ENCODE measurements around the gene DDX50.
"Not testable (repeated sequence)": the region's sequence is repeated elsewhere in the genome, so short reads cannot be mapped to it uniquely, and the experiment has no call there.

The DDX50 gene, protein sequence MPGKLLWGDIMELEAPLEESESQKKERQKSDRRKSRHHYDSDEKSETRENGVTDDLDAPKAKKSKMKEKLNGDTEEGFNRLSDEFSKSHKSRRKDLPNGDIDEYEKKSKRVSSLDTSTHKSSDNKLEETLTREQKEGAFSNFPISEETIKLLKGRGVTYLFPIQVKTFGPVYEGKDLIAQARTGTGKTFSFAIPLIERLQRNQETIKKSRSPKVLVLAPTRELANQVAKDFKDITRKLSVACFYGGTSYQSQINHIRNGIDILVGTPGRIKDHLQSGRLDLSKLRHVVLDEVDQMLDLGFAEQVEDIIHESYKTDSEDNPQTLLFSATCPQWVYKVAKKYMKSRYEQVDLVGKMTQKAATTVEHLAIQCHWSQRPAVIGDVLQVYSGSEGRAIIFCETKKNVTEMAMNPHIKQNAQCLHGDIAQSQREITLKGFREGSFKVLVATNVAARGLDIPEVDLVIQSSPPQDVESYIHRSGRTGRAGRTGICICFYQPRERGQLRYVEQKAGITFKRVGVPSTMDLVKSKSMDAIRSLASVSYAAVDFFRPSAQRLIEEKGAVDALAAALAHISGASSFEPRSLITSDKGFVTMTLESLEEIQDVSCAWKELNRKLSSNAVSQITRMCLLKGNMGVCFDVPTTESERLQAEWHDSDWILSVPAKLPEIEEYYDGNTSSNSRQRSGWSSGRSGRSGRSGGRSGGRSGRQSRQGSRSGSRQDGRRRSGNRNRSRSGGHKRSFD

DNA sequence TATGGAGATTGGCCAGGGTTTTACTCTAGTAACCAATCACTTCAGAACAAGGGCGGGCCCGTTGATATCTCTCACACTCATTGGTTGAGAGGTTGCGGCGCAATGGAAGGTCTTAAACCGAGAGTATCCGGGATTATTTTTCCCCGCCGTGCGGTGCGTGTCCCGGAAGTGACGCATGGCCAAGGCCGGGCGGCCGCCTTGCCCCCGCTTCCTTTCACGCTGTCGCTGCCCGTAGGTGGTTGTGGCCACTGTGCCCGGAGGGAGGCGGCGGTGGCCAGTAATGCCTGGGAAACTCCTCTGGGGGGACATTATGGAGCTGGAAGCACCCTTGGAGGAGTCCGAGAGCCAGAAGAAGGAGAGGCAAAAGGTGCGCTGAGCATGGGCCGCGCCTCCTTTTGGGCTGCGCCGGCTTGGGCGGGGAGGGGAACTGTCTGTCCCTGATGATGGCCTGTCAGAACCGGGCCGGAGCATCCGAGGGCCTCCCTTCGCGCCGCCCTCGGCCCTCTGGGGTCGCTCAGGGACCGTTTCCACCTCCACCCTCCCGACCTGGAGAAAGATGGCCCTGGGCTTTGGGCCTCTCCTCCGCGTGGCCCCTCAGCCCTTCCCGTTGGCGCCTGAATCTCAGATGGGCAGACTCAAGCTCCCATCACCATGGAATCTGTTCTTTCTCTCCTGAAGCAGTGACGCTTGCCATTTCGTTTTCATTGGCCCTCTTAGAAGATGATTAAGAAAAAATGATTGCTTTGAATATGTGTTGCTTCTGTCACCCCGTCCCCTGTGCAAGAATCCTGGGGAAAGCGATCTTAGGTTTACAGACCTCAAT lies at the start of gene DDX50:
Gene DDX50 (plus strand): TSS at position 211 of the 823 bp plus-strand sequence. CDS start 70 bp downstream, at position 281.
- peak; percentile 92 to 94 for DNase-seq (ENCODE audit: low read depth in 2 of 2)

DNA sequence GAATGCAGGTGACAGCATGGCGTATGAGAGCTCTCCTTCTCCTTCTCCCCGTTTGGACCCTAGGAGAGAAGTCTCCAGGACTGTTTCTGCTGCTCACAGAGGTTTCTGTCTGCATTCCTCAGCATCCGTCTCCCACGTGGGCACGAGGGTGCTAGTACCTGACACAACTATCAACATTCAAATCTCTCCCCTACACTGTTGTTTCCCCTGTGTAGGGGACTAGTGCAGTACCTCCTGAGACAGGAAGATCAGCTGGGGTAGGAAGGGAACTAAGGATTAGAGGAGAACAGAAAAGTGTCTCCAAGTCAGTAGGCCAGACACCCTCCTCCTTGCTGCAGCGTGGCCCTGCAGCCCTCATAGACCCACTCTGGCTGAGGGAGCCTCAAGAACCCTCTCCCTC lies 44.8 kb upstream of the DDX50 start:
- no peak for DNase-seq (ENCODE audit: low read depth in 2 of 2)

- no peak for DNase-seq (ENCODE audit: low read depth in 2 of 2)
These were observed 44.1 kb upstream of the DDX50 start for GRCh38 chr10:68857005-68857404.

- DNase-seq (ENCODE audit: low read depth in 2 of 2), result no peak
These were observed 39.9 kb upstream of the DDX50 start for GRCh38 chr10:68861253-68861652.

DNA sequence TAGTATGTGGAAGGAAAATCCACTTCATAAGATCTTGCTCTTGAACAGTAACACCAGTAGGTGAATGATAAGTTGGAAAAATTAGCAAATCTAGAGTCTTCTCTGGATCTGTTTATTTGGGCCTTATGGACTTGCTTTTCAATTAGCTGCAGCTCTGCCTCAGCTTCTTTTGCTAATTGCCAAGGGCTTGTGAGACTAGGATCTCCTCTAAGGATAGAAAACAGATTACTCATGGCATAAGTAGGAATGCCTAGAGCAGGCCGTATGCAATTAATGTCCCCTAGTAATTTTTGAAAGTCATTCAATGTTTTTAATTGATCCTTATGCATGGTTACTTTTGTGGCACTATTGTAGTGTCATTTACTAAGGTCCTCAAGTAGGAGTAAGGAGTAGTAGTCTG lies 36.5 kb upstream of the DDX50 start:
- DNase-seq (ENCODE audit: low read depth in 2 of 2), result no peak

DNA sequence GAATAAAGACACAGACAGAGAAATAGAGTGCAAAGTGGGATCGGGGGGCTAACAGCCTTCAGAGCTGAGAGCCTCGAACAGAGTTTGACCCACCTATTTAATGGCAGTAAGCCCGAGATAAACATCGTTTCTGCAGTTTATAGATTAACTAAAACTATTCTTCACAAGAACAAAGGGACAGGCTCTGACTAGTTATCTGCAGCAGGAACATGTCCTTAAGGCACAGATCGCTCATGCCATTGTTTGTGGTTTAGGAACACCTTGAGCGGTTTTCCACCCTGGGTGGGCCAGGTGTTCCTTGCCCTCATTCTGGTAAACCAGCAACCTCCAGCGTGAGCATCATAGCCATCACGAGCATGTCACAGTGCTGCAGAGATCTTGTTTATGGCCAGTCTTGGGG lies 32.9 kb upstream of the DDX50 start:
- not testable (repeated sequence) for DNase-seq (ENCODE audit: low read depth in 2 of 2)

- no peak for DNase-seq (ENCODE audit: low read depth in 2 of 2)
These were observed 31.5 kb upstream of the DDX50 start for GRCh38 chr10:68869623-68870022.

GRCh38 chr10:68870061-68870460 lies 31.1 kb upstream of the DDX50 start:
- no peak for DNase-seq (ENCODE audit: low read depth in 2 of 2)

- DNase-seq (ENCODE audit: low read depth in 2 of 2), result no peak
These were observed 30.5 kb upstream of the DDX50 start for GRCh38 chr10:68870545-68871104.

DNA sequence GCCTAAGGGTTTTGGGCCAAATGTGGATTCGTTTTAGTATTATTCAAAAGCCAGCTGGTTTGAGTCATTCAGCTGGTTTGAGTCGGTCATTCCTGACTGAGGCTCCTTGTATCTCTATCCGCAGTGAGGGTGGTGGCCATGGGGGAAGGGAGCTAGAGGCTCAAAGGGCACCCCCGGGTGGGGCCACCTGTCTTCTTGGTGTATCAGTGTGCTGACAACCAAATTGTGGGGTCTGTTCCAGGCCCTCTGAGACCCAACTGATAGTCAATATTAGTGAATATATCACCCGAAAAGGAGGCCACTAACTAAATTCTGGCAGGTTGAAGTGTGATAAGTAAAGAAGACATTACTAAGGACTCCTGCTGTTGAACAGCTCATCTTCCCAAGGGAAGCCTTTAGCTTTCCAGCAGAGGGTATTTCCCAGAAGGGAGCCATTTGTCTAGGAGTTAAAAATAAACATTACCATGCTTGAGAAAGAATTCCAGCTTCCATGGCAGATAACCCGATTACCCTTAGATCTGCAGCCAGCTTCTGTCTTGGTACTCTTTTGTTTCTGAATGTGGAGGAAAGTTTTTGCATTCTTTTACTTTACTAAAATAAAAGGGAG lies 29.9 kb upstream of the DDX50 start:
- no peak for DNase-seq (ENCODE audit: low read depth in 2 of 2)

DNA sequence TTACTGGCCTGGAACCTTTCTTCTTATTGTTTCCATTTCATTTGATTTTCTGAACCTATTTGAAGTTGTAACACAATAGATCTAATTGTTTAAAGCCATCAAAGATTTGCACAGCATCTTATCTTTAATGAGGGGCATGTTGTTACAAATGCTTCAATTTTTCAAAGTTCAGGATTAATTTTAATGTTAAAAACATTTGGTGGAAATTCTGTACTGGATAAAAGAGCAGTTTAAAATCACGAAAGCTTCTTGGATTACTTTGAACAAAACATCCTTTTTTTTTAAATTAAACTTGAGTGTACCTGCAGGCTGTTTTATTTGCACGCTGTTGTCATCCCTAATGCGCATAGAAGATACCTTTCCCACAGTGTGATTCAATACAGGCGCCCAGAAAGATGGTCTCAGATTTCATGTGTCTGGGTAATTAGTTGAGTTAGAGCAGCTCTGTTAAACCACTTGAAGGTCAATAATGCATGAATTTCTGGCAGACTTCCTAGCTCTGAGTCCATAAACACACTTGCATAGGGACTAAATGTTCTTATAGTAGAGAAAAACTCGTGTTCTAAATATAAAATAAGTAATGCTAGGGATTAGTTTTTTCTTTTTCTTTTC lies 29.3 kb upstream of the DDX50 start:
- no peak for DNase-seq (ENCODE audit: low read depth in 2 of 2)

DNA sequence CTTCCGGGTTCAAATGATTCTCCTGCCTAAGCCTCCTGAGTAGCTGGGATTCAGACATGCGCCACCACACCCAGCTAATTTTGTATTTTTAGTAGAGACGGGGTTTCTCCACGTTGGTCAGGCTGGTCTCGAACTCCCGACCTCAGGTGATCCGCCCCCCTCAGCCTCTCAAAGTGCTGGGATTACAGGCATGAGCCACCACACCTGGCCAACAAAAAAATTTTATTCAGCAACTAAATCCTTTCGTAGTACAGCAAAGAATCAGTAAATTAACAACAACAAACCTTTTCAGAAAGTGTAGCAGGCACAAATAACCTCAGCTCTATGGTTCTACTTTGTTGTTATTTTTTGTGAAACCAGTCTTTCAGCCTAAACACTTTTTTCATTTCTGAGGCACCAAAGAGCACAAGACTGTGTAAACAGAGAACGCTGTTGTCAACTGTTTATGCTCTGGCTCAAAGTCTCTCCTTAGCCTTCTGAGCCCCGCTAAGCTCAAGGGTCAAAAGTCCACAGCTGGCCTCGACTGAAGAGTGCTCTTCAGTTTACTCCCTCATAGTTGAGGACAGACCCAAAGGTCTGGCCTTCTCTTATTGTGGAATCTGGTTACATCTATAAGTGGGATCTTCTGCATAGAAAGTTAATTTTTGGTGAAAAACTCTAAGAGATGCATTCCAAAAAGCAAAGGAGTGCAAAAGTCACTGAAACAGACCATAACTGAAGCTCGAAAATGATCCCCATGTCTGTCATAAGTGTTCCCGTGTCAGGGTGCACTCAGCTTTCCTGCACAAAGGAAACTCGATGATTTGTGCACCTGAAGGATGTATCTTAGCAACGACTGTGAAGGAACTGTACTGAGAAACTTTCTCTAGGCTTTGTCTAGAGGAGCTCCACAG lies 24.6 kb upstream of the DDX50 start:
- DNase-seq (ENCODE audit: low read depth in 2 of 2), result no peak

DNA sequence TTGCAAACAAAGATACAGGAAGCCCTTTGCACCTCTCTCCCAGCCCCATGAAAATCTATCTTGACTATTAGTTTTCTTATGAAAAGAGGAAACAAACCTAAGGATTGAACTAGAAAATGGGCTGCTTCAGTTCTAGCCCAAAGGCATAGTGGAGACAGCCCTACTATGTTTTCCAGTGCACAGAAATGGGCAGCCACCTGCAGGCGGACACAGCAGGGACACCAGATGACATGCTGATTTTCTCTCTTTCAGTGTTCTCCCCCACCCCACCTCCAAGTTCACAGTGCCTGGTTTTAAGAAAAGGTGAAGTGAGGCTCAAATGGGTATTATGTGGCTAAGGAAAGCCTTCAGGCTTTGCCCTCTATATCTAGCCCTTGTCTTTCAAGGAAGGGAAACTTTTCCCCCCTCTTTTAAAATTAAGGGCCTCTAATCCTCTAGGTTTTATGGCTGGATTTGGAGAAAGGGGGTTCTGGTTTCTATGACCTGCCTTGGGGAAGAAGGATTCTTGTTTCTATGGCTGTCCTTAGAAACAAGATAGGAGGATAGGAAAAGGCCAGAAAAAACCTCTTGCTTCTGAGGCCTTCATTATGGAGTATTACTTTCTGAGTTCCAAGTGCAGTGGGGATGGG lies 23.5 kb upstream of the DDX50 start:
- no peak for DNase-seq (ENCODE audit: low read depth in 2 of 2)

- no peak for DNase-seq (ENCODE audit: low read depth in 2 of 2)
These were observed 22.6 kb upstream of the DDX50 start for GRCh38 chr10:68878496-68878895.

- DNase-seq (ENCODE audit: low read depth in 2 of 2), result no peak
These were observed 21.5 kb upstream of the DDX50 start for GRCh38 chr10:68879628-68880027.

DNA sequence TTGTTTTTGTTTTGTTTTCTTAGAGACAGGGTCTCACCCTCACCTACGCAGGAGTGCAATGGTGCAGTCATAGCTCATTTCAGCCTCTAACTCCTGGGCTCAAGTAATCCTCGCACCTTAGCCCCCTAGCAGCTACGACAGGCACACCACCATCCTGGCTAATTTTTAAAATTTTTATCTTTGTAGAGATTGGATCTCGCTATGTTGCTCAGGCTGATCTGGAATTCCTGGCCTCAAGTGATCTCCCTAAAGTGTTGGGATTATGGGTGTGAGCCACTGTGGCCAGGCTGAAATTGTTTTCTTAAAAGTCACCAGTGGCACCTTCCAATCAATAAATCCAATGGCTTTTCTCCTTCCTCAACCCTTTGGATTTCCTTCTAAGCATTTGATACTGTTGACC lies 20.9 kb upstream of the DDX50 start:
- no peak for DNase-seq (ENCODE audit: low read depth in 2 of 2)

- DNase-seq (ENCODE audit: low read depth in 2 of 2), result no peak
These were observed 6.1 kb upstream of the DDX50 start for GRCh38 chr10:68895041-68895440.

GRCh38 chr10:68897336-68897741 lies 3.8 kb upstream of the DDX50 start:
- peak in 1 of 2 experiments; percentile 11 for DNase-seq (ENCODE audit: low read depth in 2 of 2)

GRCh38 chr10:68899186-68899745 lies 1.8 kb upstream of the DDX50 start:
- DNase-seq (ENCODE audit: low read depth in 2 of 2), result no peak

Data from stimulated activated CD4-positive, alpha-beta T cell treated with anti-CD3 and anti-CD28 coated beads, Interleukin-12 subunit alpha, Interleukin-12 subunit beta, amount 100 ng/mL, for 24 hours (primary cell).